GM21526 (cell line): Measurements from ENCODE around the gene DCLK3.

Experiments
- ATAC-seq: cut with Tn5 transposase; IDR thresholded peaks from one replicate; pipeline ENCODE4 v1.9.1; 2021; ENCODE audit warnings: moderate library complexity; ENCODE audit not compliant: unreplicated experiment, low FRiP score

The DCLK3 gene

GRCh38 chr3:36678216-36679013 lies 85.9 kb downstream of the DCLK3 start:
- no peak for ATAC-seq

- peak; percentile 75 for ATAC-seq
Measured at GRCh38 chr3:36677331-36678007, 86.9 kb downstream of the DCLK3 start.

GRCh38 chr3:36674816-36675215 lies 89.5 kb downstream of the DCLK3 start:
- no peak for ATAC-seq

- ATAC-seq: no peak
Measured at GRCh38 chr3:36669764-36670163, 94.6 kb downstream of the DCLK3 start.

GRCh38 chr3:36666166-36666565 lies 98.2 kb downstream of the DCLK3 start:
- no peak for ATAC-seq

GRCh38 chr3:36663666-36664291 lies 100.6 kb downstream of the DCLK3 start:
- no peak for ATAC-seq

GRCh38 chr3:36662626-36663025 lies 101.7 kb downstream of the DCLK3 start:
- no peak for ATAC-seq
